VCaP (cell line): ENCODE results near the gene EFCAB6.

Experiments
- H3K27ac ChIP-seq: fragments of 450-650 bp; 2 replicates; pipeline ENCODE4 v1.5.1; 2017
- CTCF ChIP-seq: fragments of 450-650 bp; conservative IDR thresholded peaks from 2 replicates; pipeline ENCODE4 v1.5.1; 2017; ENCODE audit warnings: mild to moderate bottlenecking, moderate library complexity

Gene EFCAB6

GRCh38 chr22:43832393-43833265, 20.5 kb upstream of the EFCAB6 start:
- TF ChIP-seq CTCF = no peak
- no peak overlapping the region for H3K27ac ChIP-seq

GRCh38 chr22:43831561-43832392, 19.7 kb upstream of the EFCAB6 start:
- H3K27ac ChIP-seq = no peak overlapping the region
- TF ChIP-seq CTCF = no peak

GRCh38 chr22:43830931-43831560, 18.9 kb upstream of the EFCAB6 start:
- H3K27ac ChIP-seq = no peak overlapping the region
- no peak for TF ChIP-seq CTCF

GRCh38 chr22:43829904-43830851, 18.1 kb upstream of the EFCAB6 start:
- no peak for TF ChIP-seq CTCF
- no peak overlapping the region for H3K27ac ChIP-seq

GRCh38 chr22:43828998-43829782, 17.1 kb upstream of the EFCAB6 start:
- TF ChIP-seq CTCF = no peak
- H3K27ac ChIP-seq = no peak overlapping the region

GRCh38 chr22:43828725-43828997, 16.6 kb upstream of the EFCAB6 start:
- TF ChIP-seq CTCF = no peak
- H3K27ac ChIP-seq = no peak overlapping the region
